Activated effector memory CD4-positive, alpha-beta T cell treated with anti-CD3 and anti-CD28 coated beads, Interleukin-2, amount 50 U/mL, for 16 hours (primary cell): ENCODE results near the gene KBTBD4.
A peak's percentile ranks its signal among the peaks of the same experiment; 100 is the strongest.
"Not testable (repeated sequence)": the region's sequence is repeated elsewhere in the genome, so short reads cannot be mapped to it uniquely, and the experiment has no call there.

Experiments used
- DNase-seq: peaks from one replicate; pipeline ENCODE4 v3.0.0-alpha.2; 2020

Gene KBTBD4

DNA sequence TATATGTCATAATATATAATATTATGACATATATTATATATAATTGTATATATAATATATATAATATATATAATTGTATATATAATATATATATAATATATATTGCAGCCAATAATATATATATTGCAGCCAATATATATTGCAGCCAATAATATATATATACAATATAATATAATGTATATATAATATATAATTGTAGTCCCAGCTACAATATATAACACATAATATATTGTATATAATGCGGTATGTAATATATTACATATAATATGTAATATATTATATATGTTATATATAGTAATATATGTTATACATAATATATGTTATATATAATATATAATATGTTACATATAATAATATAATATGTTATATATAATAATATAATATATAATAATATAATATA is 20.1 kb downstream of the KBTBD4 start:
- no peak for DNase-seq

DNA sequence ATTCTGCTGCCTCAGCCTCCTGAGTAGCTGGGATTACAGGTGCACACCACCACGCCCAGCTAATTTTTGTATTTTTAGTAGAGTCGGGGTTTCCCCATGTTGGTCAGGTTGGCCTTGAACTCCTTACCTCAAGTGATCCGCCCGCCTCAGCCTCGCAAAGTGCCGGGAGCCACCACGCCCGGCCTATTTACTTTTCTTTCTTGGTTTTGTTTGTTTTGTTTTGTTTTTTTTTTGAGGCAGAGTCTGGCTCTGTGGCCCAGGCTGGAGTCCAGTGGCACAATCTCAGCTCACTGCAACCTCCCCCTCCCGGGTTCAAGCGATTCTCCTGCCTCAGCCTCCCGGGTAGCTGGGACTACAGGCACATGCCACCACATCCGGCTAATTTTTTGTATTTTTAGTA is 21.8 kb downstream of the KBTBD4 start:
- not testable (repeated sequence) for DNase-seq

DNA sequence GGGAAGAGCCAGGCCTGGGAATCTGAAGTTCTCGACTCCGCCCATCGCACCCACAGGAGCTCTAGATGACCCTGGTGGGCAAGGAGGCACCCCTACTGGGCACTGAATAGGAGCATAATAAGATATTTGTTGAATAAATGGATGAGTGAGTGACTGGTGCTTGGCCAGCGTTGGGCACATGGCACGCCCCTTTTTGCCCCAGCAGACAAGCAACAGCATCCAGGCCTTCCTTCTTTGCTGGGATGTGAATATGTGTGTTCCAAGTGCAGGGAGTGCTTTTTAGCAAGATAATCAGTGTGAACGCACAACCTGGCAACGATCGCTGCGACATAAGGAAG is 25.4 kb downstream of the KBTBD4 start:
- DNase-seq = no peak

DNA sequence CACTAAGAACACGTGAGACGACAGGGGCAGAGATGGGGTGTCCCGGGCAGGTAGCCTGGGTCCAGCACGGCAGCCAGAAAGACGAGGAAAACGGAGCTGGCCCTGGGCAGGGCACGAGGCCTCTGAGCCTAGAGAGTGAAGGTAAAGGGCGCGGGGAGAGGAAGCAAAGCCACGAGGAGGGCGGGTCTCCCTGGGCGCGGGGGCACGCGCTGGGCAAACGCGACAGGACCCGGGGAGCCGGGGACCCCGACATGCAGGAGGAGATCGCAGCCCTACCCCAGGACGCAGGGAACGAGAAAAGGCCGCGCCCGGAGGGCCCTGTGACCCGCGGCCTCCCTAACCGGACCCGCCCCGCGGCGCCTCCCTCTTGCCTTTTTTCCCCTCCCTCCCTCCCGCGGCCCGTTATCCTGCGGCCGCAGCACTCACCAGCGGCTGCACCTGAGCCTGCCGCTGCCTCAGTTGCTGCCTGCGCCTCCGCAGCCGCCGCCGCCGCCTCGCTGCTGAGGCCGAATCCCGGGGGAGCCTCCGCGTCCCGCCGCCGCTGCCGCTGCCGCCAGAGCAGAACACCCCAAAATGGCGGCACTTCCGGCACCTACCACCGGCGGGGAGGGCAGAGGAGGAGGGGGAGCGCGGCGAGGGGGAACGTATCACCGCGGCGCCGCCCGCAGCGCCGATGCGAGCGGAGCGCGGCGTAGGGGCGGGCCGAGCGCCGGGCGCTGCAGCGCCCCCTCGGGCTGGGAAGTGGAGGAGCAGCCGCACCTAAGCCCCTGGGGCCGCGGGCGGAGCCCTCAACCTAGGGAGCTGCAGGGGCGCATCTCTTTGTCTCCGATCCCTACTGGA is 26.0 kb downstream of the KBTBD4 start, which contains the start of gene CELF1:
Gene CELF1, minus strand, starts transcription at position 567 of the 840 bp plus-strand sequence. CDS start 53,609 bp downstream, outside the sequence.
- DNase-seq = peak; percentile 98

DNA sequence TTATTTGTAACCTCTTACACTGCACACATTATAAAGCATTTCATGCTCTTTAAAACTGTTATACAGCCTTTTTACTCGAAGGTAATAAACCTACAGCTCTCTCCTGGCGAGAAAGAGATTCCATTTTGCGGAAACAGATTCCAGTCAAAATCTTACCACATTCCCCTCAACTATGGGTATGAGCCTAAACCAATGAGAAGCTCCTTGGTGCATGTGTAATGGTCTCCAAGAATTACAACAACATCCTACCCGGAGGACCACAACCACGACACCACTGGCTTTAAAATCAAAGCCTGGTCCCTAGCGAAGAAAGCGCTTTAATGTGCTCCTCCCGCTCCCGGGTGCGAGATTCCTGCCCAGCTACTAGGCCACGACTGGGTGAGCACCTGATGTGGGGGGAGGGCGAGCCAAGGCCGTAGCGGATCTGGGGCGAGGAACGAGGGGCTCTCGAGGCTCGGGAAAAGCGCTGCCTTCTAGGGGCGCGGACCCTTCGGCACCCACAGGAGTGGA is 26.7 kb downstream of the KBTBD4 start:
- DNase-seq = no peak

DNA sequence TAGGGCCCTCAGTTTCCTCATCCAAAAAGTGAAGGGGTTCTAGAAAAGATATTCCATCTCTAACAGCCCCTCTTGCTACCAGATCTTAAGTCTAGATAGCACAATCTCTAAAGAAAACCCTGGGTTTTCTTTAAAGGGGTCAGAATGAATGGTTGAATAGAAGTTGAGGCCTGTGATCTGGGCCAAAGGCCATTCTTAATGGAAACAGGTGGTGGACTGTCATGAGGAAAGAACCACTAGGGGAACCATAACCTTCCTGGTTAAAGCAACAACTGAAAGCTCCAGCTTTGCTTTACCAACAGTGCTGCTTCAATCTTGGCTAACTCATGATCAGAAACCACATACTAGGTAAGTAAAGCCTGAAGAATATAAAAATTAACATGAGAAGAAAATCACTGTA is 27.7 kb downstream of the KBTBD4 start:
- no peak for DNase-seq

DNA sequence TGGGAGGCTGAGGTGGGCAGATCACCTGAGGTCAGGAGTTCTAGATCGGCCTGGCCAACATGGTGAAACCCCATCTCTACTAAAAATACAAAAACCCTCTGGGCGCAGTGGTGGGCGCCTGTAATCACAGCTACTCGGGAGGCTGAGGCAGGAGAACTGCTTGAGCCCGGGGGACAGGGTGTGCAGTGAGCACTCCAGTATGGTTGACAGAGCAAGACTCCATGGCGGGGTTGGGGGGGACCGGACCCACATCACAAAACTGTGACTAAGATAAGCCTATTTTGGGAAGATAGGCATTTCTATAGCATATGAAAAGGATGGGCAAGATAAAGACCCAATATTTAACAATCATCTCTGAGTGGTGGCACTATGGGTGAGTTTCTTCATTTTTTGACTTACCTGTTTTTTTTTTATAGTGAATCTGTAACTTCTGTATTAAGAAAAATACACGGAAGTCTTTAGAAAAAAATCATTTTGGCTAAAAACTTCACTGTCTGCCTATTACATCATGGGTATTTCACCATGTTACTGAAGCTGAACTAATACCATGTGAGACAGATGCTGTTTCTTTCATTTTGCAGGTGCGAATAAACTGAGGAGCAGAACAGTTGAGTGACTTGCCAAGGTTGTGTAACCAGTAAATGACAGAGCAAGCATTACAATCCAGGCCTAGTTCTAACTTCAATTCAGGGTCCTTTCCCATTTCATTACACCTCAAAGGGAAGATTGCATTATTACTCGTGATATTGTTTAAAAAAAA is 28.3 kb downstream of the KBTBD4 start:
- peak; percentile 61 for DNase-seq

DNA sequence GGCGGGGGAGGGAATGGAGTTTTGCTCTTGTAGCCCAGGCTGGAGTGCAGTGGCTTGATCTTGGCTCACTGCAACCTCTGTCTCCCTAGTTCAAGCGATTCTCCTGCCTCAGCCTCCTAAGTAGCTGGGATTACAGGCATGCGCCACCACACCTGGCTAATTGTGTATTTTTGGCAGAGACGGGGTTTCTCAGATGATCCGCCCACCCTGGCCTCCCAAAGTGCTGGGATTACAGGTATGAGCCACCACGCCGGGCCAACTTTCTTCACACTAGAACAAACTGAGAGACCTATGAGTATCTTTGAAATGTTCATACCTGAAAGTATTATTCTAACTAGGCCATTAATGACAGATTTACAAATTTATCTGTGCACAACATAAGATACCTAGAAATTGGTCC is 32.5 kb downstream of the KBTBD4 start:
- DNase-seq = peak; percentile 33

DNA sequence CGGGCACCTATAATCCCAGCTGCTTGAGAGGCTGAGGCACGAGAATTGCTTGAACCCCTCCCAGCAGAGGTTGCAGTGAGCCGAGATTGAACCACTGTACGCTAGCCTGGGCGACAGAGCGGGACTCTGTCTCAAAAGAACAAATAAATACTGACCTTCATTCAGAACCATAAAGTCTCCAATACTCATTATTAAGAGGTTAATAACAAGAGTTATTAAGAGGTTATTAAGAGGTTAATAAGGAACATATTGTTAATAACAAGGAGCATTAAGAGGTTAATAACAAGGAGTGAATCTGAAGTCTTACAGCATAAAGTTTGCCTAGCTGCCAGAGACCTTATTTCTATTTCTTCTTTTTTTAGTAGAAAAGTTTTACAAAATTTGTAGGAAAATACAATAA is 33.5 kb downstream of the KBTBD4 start:
- DNase-seq = peak; percentile 31

DNA sequence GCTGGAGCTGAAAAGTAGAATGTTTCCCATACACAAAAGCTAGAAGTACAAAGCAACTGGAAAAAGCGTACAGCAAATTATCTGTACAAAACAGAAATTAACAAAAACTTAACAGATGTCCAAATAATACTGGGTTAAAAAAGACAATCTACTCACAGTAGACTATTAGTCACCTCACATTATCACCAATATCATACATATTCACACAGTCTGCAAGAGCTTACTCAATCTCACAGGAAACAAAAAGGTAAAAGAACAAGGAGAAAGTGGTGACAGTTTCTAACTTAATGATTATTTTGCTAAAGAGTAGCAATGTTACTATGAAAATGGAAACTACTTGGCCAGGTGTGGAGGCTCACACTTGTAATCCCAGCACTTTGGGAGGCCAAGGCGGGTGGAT is 37.7 kb downstream of the KBTBD4 start:
- DNase-seq = no peak

DNA sequence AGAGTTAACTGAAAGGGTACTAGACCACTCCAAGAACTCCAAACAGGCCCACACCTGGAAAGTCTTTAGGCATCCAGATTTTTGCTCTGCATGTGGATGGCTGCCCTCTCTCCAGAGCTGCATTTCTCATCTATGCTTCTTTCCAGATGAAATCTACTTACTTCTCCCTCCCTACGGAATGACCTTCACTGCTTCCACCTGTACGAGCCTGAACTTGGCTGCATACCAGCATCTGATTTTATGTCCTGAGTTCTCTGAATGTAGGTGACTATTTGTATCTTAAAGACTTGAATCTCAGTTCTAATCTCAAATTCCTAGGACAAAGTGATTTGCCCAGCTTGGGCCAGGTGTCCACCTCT is 39.1 kb downstream of the KBTBD4 start:
- no peak for DNase-seq

DNA sequence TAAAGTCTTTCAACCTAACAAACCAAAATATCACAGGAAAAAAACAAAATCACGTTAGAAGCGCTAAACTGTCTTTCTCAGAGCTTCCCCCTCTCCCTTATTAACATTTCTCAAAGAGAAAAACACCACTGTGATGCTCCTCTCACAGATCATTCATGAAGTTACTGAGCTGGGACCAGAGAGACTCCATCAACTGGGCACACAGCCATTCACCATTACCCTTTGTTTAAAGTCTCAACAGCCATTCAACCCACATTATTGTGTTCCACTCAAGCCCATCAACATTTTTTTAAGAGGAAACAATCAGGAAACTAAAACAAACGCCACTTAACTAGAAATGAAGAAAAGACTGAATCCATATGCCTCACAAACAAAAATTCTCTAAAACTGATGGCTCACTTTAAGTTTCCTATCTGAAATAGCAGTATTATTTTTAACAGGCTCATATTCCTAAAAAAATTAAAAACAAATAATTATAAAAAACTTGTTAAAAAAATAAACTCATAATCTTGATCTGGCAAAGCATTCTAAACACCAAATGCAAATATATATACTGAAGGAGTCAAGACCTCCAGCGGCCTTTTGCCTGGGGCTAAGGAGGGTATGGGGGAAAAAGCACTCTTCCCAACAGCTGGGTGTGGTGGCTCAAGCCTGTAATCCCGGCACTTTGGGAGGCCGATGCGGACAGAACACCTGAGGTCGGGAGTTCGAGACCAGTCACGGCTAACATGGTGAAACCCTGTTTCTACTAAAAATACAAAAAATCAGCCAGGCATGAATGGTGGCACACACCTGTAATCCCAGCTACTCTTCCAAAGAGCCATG is 39.8 kb downstream of the KBTBD4 start:
- DNase-seq = peak; percentile 38

DNA sequence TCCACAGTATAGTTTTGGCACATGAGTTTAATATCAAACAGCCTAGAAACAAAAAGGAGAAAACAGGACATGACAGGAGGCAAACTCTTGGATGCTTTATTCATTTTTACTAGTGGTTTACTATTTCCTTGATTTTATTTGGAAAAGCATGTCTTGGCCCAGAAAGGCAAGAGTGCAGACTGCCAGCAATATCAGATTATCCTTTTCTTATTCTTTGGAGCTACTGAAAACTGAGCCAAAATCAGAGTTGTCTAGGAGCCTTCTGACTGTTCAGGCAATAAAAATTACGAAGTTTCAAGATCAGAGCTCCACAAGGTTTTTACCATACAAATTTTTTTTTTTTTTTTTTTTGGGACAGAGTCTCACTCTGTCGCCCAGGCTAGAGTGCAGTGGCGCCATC is 41.9 kb downstream of the KBTBD4 start:
- no peak for DNase-seq

DNA sequence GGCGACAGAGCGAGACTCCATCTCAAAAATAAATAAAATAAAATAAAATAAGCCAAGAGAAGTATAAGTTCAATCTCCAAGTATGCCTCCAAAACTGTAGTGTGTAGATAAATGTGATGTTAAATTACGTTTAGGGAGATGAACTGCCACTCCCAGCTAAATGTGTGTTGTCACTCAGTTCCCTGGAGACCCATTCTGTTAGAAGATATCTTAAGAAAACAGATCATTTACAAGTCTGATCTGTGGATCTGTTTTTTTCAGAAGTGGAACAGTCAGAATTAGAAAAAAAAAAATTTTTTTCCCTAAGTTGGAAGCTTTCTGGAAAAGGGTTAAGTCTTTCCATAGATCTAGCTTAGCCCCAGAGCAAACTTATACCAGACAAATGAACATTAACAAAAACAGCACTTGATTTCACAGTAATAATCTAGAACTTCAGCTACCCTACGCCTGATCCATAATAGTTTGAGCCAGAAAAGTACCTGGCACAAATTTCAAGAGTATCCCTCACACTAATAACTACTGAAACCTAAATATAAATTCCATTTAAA is 44.0 kb downstream of the KBTBD4 start:
- no peak for DNase-seq

DNA sequence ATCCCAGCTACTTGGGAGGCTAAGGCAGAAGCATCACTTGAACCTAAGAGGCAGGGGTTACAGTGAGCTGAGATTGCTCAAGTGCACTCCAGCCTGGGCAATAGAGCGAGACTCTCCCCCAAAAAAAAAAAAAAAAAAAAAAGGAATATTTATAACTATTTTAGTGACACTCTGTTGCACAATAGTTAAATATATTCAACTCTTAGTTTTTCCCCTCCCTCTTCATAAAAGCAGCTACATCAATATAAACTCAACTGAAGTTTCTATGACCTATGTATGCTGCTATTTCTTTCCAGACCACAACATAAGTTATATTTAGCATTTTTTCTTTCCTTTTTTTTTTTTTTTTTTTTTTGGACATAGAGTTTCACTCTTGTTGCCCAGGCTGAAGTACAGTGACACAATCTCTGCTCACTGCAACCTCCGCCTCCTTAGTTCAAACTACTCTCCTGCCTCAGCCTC is 45.0 kb downstream of the KBTBD4 start:
- no peak for DNase-seq

DNA sequence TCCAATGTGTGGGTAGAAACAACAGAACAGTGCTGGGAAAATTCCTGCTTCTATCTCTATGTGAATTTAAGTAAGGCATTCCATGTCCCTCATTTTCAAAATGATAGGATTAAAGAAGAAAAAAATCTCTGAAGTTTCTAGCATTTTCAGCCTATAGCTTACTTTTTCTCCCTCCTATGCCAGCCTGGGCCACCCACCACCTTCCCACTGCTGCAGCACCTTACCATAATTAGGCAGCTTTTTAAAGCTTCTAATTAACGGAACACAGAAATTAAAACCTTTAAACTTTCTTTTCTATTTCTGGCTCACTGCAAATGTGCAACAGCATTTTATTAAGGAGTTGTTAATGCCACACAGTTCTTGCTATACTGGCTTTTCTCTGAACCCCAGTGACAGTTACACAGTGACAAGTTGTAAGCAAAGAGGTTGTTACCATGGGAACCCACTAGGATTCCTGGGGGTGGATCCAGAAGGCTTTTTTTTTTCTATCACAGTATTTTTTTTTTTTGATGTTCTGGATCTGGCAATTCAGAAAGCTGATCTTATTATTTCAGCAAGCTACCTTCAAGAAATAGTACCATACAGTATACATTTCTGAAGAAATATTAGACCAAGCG is 46.1 kb downstream of the KBTBD4 start:
- no peak for DNase-seq

DNA sequence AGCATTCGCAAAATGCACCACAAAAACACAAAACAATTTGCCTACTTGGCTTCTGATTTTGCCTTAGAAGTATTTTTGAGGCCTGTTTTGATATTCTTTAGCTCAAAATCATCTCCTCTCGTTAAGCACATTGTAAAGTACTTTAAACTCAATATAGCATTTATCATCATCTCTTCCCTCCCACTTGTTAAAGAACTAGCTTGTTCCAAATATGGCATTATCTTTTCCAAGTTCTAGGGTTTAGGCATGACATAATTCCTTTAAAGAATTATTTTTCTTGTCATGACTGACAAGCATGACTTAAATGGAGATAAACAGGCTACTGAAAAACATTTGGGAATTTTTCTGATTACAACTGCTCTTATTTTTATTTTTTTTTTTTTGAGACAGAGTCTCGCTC is 47.1 kb downstream of the KBTBD4 start:
- no peak for DNase-seq

DNA sequence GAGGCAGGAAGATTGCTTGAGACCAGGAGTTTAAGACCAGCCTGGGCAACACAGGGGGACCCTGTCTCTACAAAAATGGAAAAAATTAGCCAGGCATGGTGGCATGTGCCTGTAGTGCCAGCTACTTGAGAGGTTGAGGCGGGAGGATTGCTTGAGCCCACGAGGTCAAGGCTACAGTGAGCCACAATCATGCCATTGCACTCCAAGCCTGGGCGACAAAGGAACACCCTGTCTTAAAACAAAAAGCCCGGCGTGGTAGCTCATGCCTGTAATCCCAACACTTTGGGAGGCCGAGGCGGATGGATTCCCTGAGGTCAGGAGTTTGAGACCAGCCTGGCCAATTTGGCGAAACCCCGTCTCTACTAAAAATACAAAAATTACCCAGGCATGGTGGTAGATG is 48.0 kb downstream of the KBTBD4 start:
- DNase-seq = not testable (repeated sequence)

DNA sequence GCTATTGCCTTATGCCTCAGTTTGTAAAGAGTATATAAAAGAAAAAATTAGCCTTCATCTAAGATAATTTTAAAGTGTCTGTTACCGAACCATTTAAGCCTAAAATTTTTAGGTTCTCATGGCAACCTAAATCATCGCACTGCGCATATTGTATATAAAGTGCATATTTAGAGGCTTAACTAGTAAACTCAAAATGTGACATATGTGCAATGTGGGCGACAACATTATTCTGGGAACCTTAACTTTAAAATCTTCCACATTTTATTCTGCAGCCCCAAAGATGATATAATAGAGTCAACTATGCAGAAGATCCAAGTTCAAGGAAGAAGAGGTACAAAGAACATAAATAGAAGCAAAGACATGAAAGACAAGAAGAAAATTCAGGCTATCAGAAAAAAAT is 48.8 kb downstream of the KBTBD4 start:
- no peak for DNase-seq

DNA sequence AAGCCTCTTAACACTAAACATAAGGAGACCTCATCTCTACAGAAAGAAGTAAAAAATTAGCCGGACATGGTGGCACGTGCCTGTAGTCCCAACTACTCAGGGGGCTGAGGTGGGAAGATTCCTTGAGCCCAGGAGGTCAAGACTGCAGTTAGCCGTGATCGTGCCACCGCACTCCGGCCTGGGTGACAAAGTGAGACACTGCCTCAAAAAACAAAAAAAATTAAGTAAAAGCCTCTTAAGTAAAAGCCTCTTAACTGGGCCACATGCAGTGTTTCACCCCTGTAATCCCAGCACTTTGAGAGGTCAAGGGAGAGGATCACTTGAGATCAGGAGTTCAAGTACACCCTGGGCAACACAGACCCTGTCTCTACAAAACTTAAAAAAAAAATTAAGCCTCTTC is 51.6 kb downstream of the KBTBD4 start:
- no peak for DNase-seq

DNA sequence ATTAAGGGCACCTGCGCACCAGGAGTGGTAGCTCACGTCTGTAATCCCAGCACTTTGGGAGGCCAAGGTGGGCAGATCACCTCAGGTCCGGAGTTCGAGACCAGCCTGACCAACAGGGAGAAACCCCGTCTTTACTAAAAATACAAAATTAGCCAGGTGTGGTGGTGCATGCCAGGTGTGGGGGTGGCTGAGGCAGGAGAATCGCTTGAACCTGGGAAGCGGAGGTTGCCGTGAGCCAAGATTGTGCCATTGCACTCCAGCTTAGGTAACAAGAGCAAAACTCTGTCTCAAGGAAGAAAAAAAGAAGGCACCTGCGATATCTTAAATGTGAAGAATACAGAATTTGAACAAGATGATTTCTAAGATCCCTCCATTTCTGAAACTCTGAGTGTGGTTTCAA is 52.7 kb downstream of the KBTBD4 start:
- not testable (repeated sequence) for DNase-seq

DNA sequence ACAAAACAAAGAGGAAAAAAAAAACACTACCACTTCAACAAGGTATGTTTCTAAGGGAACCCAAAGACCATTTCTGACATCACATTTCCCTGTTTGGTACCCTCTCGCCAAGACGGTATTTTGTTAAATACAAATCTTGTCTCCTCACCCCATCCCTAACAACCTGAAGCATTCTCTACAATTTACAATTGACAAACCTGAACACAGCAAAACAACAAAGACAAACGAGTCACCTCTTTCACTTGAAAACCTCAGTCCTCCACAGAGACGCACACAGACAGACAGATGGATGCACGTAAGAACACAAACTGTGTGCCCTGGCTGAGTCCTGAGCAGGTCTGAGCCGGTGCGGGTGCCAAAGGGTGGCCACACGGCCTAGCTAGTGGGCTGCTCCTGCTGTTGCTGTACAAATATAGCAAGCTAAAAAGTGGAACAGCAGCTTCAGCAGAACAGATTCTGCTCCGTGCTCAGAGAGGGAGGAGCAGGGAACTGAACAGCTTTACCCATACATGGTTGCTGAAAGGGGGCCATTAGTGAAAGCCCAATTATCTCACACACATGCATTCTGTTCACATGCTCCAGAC is 54.4 kb downstream of the KBTBD4 start:
- no peak for DNase-seq
